ENCODE results near the gene CLDN10.

CLDN10 gene

GRCh38 chr13:95603887-95604555 lies 51.5 kb downstream of the CLDN10 start:
- DNase-seq = no peak

DNA sequence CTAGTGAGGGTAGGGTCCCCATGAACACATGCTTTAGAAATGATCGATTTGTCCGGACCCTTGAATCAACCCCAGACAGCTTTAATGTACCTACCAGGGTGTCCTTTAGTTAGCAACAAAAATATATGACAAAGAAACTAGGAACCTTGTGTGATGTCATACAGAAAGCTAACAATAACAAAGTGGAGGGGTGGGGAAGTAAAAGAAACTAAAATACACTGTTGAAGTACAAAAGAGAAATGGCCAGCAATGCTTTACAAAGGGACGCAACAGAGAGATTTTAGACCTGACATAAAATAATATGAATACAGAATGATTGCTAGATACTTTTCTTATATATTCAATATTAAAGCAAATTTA lies 52.0 kb downstream of the CLDN10 start:
- no peak for DNase-seq

DNA sequence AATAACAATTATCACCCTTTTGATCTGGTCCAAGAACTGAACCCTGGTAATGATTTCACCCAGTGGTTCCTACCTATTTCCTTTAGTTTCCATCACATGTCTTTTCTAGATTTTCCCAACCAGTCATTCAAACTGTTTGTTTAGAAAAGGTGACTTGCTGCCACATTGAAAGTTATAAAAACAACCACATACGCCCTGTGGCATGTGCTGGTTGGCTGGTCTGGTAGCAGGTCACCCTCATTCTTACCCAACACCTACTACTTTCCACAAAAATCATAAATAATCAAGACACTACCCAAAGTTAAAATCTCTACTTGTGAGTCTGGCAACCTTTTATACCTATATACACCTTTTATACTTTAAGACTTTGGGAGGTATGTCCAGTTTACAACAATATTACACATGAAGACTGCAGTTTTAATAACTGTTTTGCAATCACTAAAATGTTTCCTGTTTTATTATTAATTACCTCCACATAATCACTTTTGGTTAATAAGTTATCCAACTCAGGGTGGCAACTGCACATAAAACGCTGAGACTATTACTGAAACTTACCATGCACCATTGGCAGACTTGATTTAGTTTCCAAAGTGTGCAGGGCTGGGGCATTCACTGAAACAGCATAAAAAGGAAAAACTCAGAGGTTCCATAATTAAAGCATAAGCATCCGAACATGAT lies 53.1 kb downstream of the CLDN10 start:
- no peak for DNase-seq

GRCh38 chr13:95607366-95607765 lies 54.8 kb downstream of the CLDN10 start:
- no peak for DNase-seq

GRCh38 chr13:95608640-95609323 lies 56.3 kb downstream of the CLDN10 start:
- DNase-seq = no peak

GRCh38 chr13:95614641-95615245 lies 62.2 kb downstream of the CLDN10 start:
- no peak for DNase-seq

DNA sequence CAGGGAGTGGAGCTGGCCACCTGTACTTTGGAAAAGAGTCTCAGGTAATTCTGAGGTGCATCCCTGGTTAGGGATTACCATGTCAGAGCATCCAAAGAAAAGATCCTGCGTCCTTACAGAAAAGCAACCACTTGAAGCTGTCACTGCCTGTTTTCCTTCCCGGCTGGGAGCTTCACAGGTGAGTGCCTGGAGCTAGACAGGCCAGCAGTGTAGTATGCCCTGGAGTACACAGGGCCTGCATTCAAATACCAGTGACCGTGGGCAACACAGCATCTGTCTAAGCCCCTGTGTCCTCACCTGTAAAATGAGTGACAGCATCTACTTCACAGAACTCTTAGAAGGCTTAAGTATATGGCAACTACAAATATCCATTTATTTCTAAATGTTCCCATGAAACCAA lies 63.0 kb downstream of the CLDN10 start:
- DNase-seq = no peak

GRCh38 chr13:95620030-95620824 lies 67.7 kb downstream of the CLDN10 start:
- DNase-seq = no peak

- DNase-seq = no peak
Observed at GRCh38 chr13:95620825-95621498, 68.4 kb downstream of the CLDN10 start.

DNA sequence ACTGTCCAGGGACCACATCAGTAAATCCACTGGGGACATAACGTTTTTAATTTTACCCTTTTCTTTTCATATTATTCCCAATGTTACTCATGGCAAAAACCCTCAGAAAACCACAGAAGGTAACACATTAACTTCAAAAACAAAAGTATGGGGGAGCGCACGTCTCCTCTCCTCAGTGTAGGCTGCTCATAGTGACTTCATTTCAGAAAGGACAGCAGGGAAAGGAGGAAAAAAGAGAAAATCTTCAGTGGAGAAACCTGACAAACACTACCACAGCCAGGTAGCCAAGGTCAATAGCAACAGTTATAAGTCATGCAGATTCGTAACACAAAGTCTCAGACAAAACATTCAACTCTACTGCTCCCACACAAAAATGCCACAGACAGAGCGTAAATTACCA lies 70.6 kb downstream of the CLDN10 start:
- no peak for DNase-seq

- DNase-seq = no peak
Observed at GRCh38 chr13:95624020-95624419, 71.5 kb downstream of the CLDN10 start.

DNA sequence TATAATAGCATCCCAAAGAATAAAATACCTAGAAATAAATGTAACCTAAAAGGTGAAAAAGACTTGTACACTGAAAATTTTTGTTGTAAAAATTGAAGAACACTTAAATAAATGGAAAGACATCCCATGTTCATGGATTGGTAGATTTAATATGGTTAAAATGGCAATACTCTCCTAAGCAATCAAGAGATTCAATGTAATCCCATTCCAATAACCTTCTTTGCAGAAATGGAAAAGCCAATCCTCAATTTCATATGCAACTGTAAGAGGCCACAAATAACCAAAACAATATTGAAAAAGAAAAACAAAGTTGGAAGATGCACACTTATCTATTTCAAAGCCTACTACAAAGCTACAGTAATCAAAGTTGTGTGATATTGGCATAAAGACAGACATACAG lies 74.2 kb downstream of the CLDN10 start:
- no peak for DNase-seq

- no peak for DNase-seq
Observed at GRCh38 chr13:95627590-95627989, 75.1 kb downstream of the CLDN10 start.

- DNase-seq = no peak
Observed at GRCh38 chr13:95628488-95628887, 76.0 kb downstream of the CLDN10 start.

DNA sequence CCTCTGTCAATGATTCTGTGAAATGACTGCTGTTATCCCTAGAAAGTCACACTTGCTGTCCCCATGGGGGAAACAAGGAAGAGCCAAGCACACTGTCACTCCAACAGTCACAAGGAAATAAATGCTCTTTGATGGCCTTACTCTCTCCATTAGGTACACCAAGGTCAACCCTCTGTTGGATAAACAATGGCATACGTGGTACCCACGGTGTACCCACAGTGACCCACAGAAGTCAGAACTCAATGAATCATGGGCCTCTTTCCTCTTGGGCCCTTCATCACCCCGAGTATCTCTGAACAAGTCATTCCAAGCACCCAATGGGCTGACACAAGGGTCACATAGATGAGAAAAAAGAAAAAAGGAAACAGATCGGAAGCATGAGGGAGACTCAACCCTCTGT lies 76.6 kb downstream of the CLDN10 start:
- DNase-seq = no peak

All from islet precursor cell (in vitro differentiated cells).